HG03066 (cell line): Measurements from ENCODE around the gene GSX1.
"Not testable (repeated sequence)": the region's sequence is repeated elsewhere in the genome, so short reads cannot be mapped to it uniquely, and the experiment has no call there.

Source experiments
- ATAC-seq: cut with Tn5 transposase; IDR thresholded peaks from one replicate; pipeline ENCODE4 v1.9.1; 2021; ENCODE audit warnings: low read depth; ENCODE audit not compliant: unreplicated experiment

Gene GSX1

GRCh38 chr13:27792393-27793218, at the start of gene GSX1:
GSX1 (plus strand) TSS chr13:27792483; CDS start chr13:27792691, 208 bp downstream.
- ATAC-seq, result no peak

GRCh38 chr13:27744801-27745200, 47.5 kb upstream of the GSX1 start:
- ATAC-seq, result no peak

GRCh38 chr13:27745301-27745700, 47.0 kb upstream of the GSX1 start:
- ATAC-seq, result no peak

- not testable (repeated sequence) for ATAC-seq
These were observed 44.1 kb upstream of the GSX1 start for GRCh38 chr13:27748143-27748542.

GRCh38 chr13:27751953-27752532, 40.2 kb upstream of the GSX1 start:
- no peak for ATAC-seq

GRCh38 chr13:27765650-27766049, 26.6 kb upstream of the GSX1 start:
- no peak for ATAC-seq

- ATAC-seq, result no peak
These were observed 21.5 kb upstream of the GSX1 start for GRCh38 chr13:27770809-27771208.

- no peak for ATAC-seq
These were observed 19.4 kb upstream of the GSX1 start for GRCh38 chr13:27772651-27773425.

GRCh38 chr13:27774169-27774568, 18.1 kb upstream of the GSX1 start:
- no peak for ATAC-seq

- no peak for ATAC-seq
These were observed 17.6 kb upstream of the GSX1 start for GRCh38 chr13:27774651-27775050.

GRCh38 chr13:27775943-27776342, 16.3 kb upstream of the GSX1 start:
- ATAC-seq, result no peak

- no peak for ATAC-seq
These were observed 10.1 kb upstream of the GSX1 start for GRCh38 chr13:27782151-27782550.

GRCh38 chr13:27783111-27783510, 9.2 kb upstream of the GSX1 start:
- ATAC-seq, result no peak

GRCh38 chr13:27788271-27788670, 4.0 kb upstream of the GSX1 start:
- no peak for ATAC-seq

GRCh38 chr13:27789153-27789494, 3.2 kb upstream of the GSX1 start:
- no peak for ATAC-seq

- no peak for ATAC-seq
These were observed 2.6 kb upstream of the GSX1 start for GRCh38 chr13:27789495-27790303.

GRCh38 chr13:27790523-27790922, 1.8 kb upstream of the GSX1 start:
- ATAC-seq, result no peak

GRCh38 chr13:27791146-27791900, 960 bp upstream of the GSX1 start:
- ATAC-seq, result no peak

GRCh38 chr13:27791901-27792392, 336 bp upstream of the GSX1 start:
- ATAC-seq, result no peak
